ENCODE measurements around the gene AKIP1. TPM values are rescaled to one million over a fixed set of nuclear protein-coding genes. Genes with fewer than 3 reads are reported as not detected.

AKIP1 gene
- total RNA-seq, 4 donors from 2014 or later = 3.6 to 23.5 (median 16.1) TPM

- TF ChIP-seq CTCF (IDR thresholded peaks at IDR 0.05; ENCODE audit: low read depth) = no peak
These were observed 22.9 kb downstream of the AKIP1 start for GRCh38 chr11:8933931-8934330.

DNA sequence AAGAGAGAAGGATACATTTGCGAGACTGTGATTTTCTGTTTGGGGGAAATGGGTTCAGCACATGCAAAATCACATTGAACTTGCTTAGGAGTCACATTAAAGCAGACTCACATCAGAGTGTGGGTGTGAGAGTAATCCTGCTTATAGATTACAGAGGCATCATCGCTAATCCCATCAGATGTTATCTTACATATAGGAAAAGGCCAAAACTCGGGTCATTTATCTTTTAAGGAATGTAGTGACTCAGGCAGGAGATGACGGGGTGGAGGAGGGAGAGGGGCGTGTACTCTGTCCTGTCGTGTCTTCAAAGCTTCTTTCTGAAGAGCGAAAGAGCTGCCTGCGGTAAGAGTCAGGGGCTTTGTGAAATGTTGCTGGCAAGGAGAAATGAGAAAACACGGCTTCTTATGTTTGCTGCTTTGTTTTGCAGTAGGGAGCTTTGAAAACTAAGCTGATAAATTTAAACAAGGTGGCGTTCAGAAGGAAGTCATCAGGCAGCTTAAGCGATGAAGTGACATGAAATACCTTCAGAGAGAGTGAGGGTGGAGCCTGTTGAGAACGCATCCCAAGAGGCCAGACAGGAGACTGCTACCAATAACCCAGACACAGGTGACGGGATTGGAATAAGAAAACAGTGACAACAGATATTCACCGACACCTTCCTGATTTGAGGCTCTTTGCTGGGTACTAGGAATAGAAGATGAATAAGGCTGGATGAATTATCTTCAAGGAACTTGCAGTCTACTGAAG is 23.9 kb downstream of the AKIP1 start:
- no peak for TF ChIP-seq CTCF (IDR thresholded peaks at IDR 0.05; ENCODE audit: low read depth)

- TF ChIP-seq CTCF (IDR thresholded peaks at IDR 0.05; ENCODE audit: low read depth) = no peak
These were observed 26.2 kb downstream of the AKIP1 start for GRCh38 chr11:8937159-8937558.

- TF ChIP-seq CTCF (IDR thresholded peaks at IDR 0.05; ENCODE audit: low read depth) = no peak
These were observed 26.7 kb downstream of the AKIP1 start for GRCh38 chr11:8937659-8938058.

GRCh38 chr11:8941341-8942103 is 30.5 kb downstream of the AKIP1 start:
- TF ChIP-seq CTCF (IDR thresholded peaks at IDR 0.05; ENCODE audit: low read depth) = no peak

GRCh38 chr11:8942518-8943066 is 31.6 kb downstream of the AKIP1 start, which contains the start of gene ASCL3:
Gene ASCL3 (minus strand): TSS chr11:8943016. CDS start chr11:8938161, 4,855 bp downstream.
- TF ChIP-seq CTCF (IDR thresholded peaks at IDR 0.05; ENCODE audit: low read depth) = no peak

Data from subcutaneous adipose tissue (tissue), 4 donors.